Spleen (tissue), 11 donors: ENCODE measurements around the gene GALR2. TPM values are rescaled to one million over a fixed set of nuclear protein-coding genes. Genes with fewer than 3 reads are reported as not detected.

Source experiments
- DNase-seq: peaks from one replicate; pipeline ENCODE4 v3.0.0-alpha.2; 2020
- H3K27ac ChIP-seq, 8 donors: fragments of 200-600 bp; sonication (generic) in 7 of 8; 1 replicate in 4 of 8; 2 replicates in 4 of 8; pipeline versions ENCODE4 v1.5.0 to v1.8.0; 2016 to 2021; ENCODE audit warnings: inconsistent platforms in 4 of 8, mild to moderate bottlenecking in 4 of 8, moderate library complexity in 1 of 8
- H3K27me3 ChIP-seq, 7 donors: fragments of 200-600 bp; sonication (generic) in 6 of 7; replicated peaks in 1 of 7; 1 replicate in 4 of 7; 2 replicates in 3 of 7; pipeline versions ENCODE4 v1.5.0 to v1.8.0; 2016 to 2021; ENCODE audit warnings: inconsistent platforms in 3 of 7, mild to moderate bottlenecking in 1 of 7
- H3K36me3 ChIP-seq, 6 donors: fragments of 200-600 bp; sonication (generic) in 5 of 6; 1 replicate in 4 of 6; 2 replicates in 2 of 6; pipeline versions ENCODE4 v1.5.0 to v1.8.0; 2016 to 2021; ENCODE audit warnings: inconsistent platforms in 2 of 6
- H3K4me1 ChIP-seq, 6 donors: fragments of 200-600 bp; sonication (generic) in 5 of 6; 1 replicate in 3 of 6; 2 replicates in 3 of 6; pipeline versions ENCODE4 v1.5.0 to v1.8.0; 2016 to 2021; ENCODE audit warnings: inconsistent platforms in 3 of 6
- H3K4me3 ChIP-seq, 8 donors: fragments of 200-600 bp; sonication (generic) in 7 of 8; 1 replicate in 4 of 8; 2 replicates in 4 of 8; pipeline versions ENCODE4 v1.5.0 to v1.8.0; 2016 to 2021; ENCODE audit warnings: inconsistent platforms in 4 of 8, mild to moderate bottlenecking in 4 of 8, moderate library complexity in 2 of 8
- H3K9me3 ChIP-seq, 8 donors: fragments of 200-600 bp; sonication (generic) in 7 of 8; 1 replicate in 4 of 8; 2 replicates in 4 of 8; pipeline versions ENCODE4 v1.5.0 to v1.8.0; 2016 to 2021; ENCODE audit warnings: inconsistent platforms in 4 of 8
- POLR2A ChIP-seq, 3 donors: fragments of 450-650 bp; IDR thresholded peaks; one replicate each; pipeline ENCODE4 v1.5.1; 2017; ENCODE audit warnings: antibody characterized with exemption in 3 of 3, mild to moderate bottlenecking in 1 of 3
- POLR2AphosphoS5 ChIP-seq, 3 donors: sonication (generic); formaldehyde crosslinking; IDR thresholded peaks; one replicate each; pipeline ENCODE4 v1.5.1; 2017; ENCODE audit warnings: antibody characterized with exemption in 3 of 3
- WGBS, 5 donors: extraction: QIAGEN DNeasy Blood & Tissue Kit in 3 of 5; methylation state at CpG; one replicate each; pipeline versions ENCODE4 v1.1.5 to v1.1.7; 2013 to 2018; 5-methylcytosine and 5-hydroxymethylcytosine counted together
- intact Hi-C: fragments of 100-400 bp; cut with DNase I; formaldehyde crosslinking; loops from one replicate; pipeline ENCODE4 v1.15.0; 2023; ENCODE audit warnings: low total_unique reads
- polyA plus RNA-seq, 3 donors: library from polyadenylated mRNA; stranded (reverse); fragments of 200-250 nt; gene quantifications; one replicate each; pipeline ENCODE4 v1.2.1, GENCODE V29; 2013
- total RNA-seq, 7 donors: library from RNA; depleted of rRNA in 3 of 7; stranded (reverse); fragments of >200 nt in 3 of 7; fragmentation: NEBNext Ultra II Directional in 4 of 7; extraction: Animal tissue kit (Norgen Biotek cat#: 25700) in 4 of 7; gene quantifications; one replicate each; pipeline versions ENCODE4 v1.1.0 to v1.2.1, GENCODE V29; 2016 to 2021
- TF ChIP-seq, protein P1 (sequence below), 11 experiments: fragments of 200-600 bp in 7 of 11; fragments of 450-650 bp in 4 of 11; sonication (generic) in 4 of 11; IDR thresholded peaks in 8 of 11; conservative IDR thresholded peaks in 3 of 11; 1 replicate in 7 of 11; 2 replicates in 4 of 11; pipeline versions ENCODE4 v1.4.0 to v1.8.0; 2016 to 2021; ENCODE audit warnings: antibody characterized with exemption in 11 of 11, inconsistent platforms in 4 of 11, mild to moderate bottlenecking in 1 of 11
- donor health status: healthy with polysubstance abuse.
- donor health status: DM: no; HTN: no; CAD: no; lungs with moderate emphysema.
- donor health status: DM: no; HTN: no; CAD: no.
- donor health status: Bipolar disorder and iron deficiency.
- donor health status: healthy.
- donor health status: DM: no; HTN: no; CAD: no.
- donor health status: DM: yes; HTN: yes; CAD: no.

Gene GALR2
- total and polyA plus RNA-seq, 10 donors, result 0.06 to 0.93 (median 0.38) TPM; not detected in 6

DNA sequence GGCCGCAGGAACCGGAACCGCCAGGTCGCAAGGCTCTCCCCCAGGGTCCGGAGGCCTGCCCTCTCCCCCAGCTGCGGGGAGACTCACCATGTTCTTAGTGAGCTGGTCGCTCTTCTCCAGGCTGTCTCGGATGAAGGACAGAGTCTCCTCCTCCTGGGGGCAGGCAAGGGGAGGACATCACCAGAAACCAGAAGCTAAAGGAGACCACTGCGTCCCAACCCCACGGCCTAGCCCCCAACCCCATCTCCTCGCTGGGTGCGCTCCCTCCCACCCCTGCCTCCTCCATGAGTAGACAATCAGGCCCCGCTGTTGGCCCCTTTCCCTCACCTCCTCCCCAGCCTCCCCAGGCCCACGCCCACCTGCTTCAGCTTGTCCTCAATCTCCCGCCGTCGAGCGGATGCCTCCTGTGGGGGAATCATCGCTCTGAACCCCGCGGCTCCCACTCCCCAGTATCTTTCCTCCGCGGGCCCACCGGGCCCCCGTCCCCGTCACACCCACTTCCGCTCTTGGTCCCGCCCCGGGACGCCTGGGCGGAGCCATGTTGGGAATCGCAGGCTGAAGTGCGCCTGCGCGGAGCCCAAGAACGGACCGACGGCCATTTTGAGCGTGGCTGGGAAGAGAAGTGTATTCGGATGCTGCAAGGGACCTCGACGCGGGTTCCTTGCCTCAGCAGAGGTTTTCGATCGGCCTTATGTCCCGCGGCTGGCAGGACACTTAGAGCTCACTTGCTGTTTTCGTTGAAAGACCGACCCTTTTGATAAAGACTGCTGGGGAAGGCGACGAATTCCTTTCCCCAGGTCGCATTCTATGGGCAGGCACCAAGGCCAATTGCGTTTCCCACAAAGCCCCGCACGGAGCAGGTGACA, 28.9 kb downstream of the GALR2 start, which contains the start of gene EXOC7:
TSS of gene EXOC7 (minus strand) at position 514 of the 866 bp plus-strand sequence. CDS start at position 419, 95 bp downstream.
- Histone ChIP-seq H3K27ac (peak within 1 kb of the TSS; percentile 64 to 93 (median 88)), H3K36me3 (peaks cover 0 to 34% (median 31%) of the 10 kb centered on the region in 6 donors), H3K4me3 (peak within 1 kb of the TSS; percentile 51 to 88 (median 77)), H3K4me1 (peaks cover 11 to 46% (median 26%) of the 10 kb centered on the region in 6 donors), H3K9me3 (no peaks in the 10 kb centered on the region), H3K27me3 (no peaks in the 10 kb centered on the region)
- peak; percentile 98 for DNase-seq
- TF ChIP-seq POLR2AphosphoS5 (IDR thresholded peaks at IDR 0.05) (peak; percentile 92 to 96 (median 93)), POLR2A (IDR thresholded peaks at IDR 0.05) (peak in 1 of 3 donors; percentile 8)
- TF ChIP-seq, protein P1, sequence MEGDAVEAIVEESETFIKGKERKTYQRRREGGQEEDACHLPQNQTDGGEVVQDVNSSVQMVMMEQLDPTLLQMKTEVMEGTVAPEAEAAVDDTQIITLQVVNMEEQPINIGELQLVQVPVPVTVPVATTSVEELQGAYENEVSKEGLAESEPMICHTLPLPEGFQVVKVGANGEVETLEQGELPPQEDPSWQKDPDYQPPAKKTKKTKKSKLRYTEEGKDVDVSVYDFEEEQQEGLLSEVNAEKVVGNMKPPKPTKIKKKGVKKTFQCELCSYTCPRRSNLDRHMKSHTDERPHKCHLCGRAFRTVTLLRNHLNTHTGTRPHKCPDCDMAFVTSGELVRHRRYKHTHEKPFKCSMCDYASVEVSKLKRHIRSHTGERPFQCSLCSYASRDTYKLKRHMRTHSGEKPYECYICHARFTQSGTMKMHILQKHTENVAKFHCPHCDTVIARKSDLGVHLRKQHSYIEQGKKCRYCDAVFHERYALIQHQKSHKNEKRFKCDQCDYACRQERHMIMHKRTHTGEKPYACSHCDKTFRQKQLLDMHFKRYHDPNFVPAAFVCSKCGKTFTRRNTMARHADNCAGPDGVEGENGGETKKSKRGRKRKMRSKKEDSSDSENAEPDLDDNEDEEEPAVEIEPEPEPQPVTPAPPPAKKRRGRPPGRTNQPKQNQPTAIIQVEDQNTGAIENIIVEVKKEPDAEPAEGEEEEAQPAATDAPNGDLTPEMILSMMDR (IDR thresholded peaks at IDR 0.05 in 8 of 11, conservative IDR thresholded peaks at IDR 0.05 in 3 of 11), result peak in 2 of 11 experiments; percentile 14 to 37
- WGBS, 5 donors, result 4 to 8% (median 5%) methylated on average over 38 to 55 of the region's 55 CpGs
- intact Hi-C loops, result no loop called here

DNA sequence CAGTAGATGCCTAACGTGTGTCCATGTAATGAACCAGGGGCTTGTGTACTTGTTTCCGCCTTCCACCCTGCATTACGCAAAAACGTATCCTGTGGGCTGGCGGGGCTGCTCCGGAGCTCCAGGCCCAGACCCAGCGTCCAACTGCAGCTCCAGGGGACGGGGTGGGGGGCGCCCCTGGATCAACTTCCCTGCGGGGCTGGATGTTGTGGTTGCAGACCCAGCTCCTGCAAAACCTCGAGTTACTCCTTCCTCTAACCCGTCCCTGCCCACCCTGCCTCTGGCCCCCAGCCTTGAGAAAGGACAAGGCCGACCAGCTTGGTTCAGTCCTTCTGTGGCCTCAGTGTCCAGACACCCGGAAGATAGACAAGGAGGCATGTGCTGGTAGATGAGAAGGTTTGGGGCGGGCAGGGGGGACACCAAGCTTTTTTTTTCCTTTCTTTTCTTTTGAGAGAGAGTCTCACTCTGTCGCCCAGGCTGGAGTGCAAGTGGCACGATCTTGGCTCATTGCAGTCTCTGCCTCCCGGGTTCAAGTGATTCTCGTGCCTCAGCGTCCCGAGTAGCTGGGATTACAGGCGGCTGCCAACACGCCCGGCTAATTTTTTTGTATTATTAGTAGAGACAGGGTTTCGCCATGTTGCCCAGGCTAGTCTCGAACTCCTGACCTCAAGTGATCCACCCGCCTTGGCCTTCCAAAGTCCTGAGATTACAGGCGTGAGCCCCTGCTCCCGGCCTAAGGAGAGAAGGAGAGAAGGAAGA, 29.7 kb downstream of the GALR2 start:
- TF ChIP-seq POLR2AphosphoS5 (IDR thresholded peaks at IDR 0.05) (no peak), POLR2A (IDR thresholded peaks at IDR 0.05) (no peak)
- TF ChIP-seq, protein P1 (IDR thresholded peaks at IDR 0.05 in 8 of 11, conservative IDR thresholded peaks at IDR 0.05 in 3 of 11), result no peak
- Histone ChIP-seq H3K4me1 (peaks cover 11 to 46% (median 26%) of the 10 kb centered on the region in 6 donors), H3K4me3 (peak overlapping the region; percentile 51 to 88 (median 77)), H3K27me3 (no peaks in the 10 kb centered on the region), H3K36me3 (peaks cover 0 to 26% (median 24%) of the 10 kb centered on the region in 6 donors), H3K27ac (peak overlapping the region; percentile 64 to 93 (median 88)), H3K9me3 (no peaks in the 10 kb centered on the region)
- intact Hi-C loops, result no loop called here
- DNase-seq, result peak; percentile 80
- 64 to 83% (median 80%) methylated on average over 19 to 29 of the region's 29 CpGs for WGBS, 5 donors

DNA sequence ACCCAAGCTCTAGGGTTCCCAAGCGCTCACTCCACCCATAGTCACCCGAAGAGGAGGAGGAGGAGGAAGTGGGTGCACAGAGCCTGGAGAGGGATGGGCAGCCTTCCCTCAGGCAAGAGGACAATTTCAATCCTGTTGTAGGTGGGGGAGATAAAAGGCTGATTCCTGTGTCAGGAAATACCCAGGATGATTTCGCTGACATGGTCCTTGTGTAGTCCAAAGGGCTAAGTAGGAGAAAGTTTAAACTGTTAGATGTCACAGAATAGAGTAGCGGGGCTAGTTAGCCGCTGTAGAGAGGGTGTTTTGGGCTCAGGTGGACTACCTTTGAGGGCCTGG, 30.3 kb downstream of the GALR2 start:
- TF ChIP-seq POLR2AphosphoS5 (IDR thresholded peaks at IDR 0.05) (no peak), POLR2A (IDR thresholded peaks at IDR 0.05) (no peak)
- TF ChIP-seq, protein P1 (IDR thresholded peaks at IDR 0.05 in 8 of 11, conservative IDR thresholded peaks at IDR 0.05 in 3 of 11), result no peak

More for the DNA sequence above, 30.3 kb downstream of the GALR2 start:
- DNase-seq, result no peak
- H3K27ac ChIP-seq, result no peak overlapping the region
- no peaks in the 10 kb centered on the region for H3K9me3 ChIP-seq
- H3K4me3 ChIP-seq, result peak overlapping the region in 1 of 8 donors; percentile 84
- intact Hi-C loops, result no loop called here
- peaks cover 0 to 20% (median 19%) of the 10 kb centered on the region in 6 donors for H3K36me3 ChIP-seq
- 61 to 77% (median 68%) methylated on average over 4 to 5 of the region's 5 CpGs for WGBS, 5 donors
- no peaks in the 10 kb centered on the region for H3K27me3 ChIP-seq
- H3K4me1 ChIP-seq, result peaks cover 11 to 46% (median 26%) of the 10 kb centered on the region in 6 donors
